Retinal pigment epithelial cell (primary cell): ENCODE data around the gene MED13L.

Experiments used
- DNase-seq: peaks from one replicate; pipeline ENCODE4 v3.0.0-alpha.2; 2010; ENCODE audit warnings: low read depth
- H3K4me3 ChIP-seq: 2 replicates; pipeline ENCODE4 v1.5.1; 2011; ENCODE audit warnings: mild to moderate bottlenecking, low read length, control low read depth, moderate library complexity
- CTCF ChIP-seq: conservative IDR thresholded peaks from 2 replicates; pipeline ENCODE4 v1.5.1; 2011; ENCODE audit warnings: low read depth, low read length, control low read depth, inconsistent platforms

The MED13L gene

GRCh38 chr12:115962216-115962615 lies 315.3 kb downstream of the MED13L start:
- DNase-seq: no peak

GRCh38 chr12:115960868-115961802 lies 316.4 kb downstream of the MED13L start:
- DNase-seq: no peak
- no peak overlapping the region for H3K4me3 ChIP-seq
- TF ChIP-seq CTCF: no peak

More at GRCh38 chr12:115962216-115962615, 315.3 kb downstream of the MED13L start:
- no peak overlapping the region for H3K4me3 ChIP-seq
- TF ChIP-seq CTCF: no peak

GRCh38 chr12:115957686-115958290 lies 319.7 kb downstream of the MED13L start:
- TF ChIP-seq CTCF: no peak
- no peak overlapping the region for H3K4me3 ChIP-seq
- DNase-seq: no peak

GRCh38 chr12:115956659-115957058 lies 320.8 kb downstream of the MED13L start:
- TF ChIP-seq CTCF: no peak
- DNase-seq: no peak
- no peak overlapping the region for H3K4me3 ChIP-seq

- no peak for TF ChIP-seq CTCF
- DNase-seq: no peak
- no peak overlapping the region for H3K4me3 ChIP-seq
Measured at GRCh38 chr12:115956236-115956635, 321.3 kb downstream of the MED13L start.

GRCh38 chr12:115953450-115953849 lies 324.0 kb downstream of the MED13L start:
- DNase-seq: no peak
- no peak for TF ChIP-seq CTCF
- no peak overlapping the region for H3K4me3 ChIP-seq
